ENCODE data around the gene PHKB.

DNA sequence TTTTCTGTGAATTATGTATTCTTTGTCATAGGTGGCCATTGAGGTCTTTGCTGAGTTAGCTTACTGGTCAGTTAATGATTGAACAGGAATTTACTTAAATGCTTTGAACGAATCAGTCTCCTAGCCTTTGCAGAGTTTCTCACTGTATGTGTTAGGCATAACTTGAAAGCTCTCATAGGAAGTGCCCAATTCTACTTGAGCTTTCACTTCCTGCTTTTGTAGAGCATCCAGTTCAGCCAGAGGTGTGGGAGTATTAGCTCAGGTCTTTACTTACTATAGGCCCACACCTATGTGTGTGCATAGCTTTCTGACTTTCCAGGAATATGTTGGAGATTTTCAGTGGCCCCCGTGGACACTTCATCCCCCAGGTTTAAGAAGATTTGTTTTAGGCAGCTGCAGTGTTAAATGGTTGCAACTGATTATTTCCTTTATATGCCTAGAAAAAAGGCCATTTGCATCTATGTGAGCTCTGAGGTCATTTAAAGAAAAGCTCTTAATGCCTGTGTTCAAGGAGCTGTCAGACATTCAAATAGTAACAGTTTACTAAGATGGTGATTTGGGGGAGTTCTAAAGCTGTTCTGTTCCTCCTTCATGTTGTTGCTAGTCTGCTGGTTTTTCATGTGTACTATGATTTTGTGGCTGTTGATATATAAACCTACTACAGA lies 62.3 kb downstream of the PHKB start:
- TF ChIP-seq RXRA (IDR thresholded peaks at IDR 0.05; ENCODE audit: insufficient read depth, low read depth, low read length), result no peak
- no peak for TF ChIP-seq YY1 (IDR thresholded peaks at IDR 0.05; ENCODE audit: low read depth, low read length)
- TF ChIP-seq ZNF274 (IDR thresholded peaks at IDR 0.05; ENCODE audit: borderline replicate concordance, extremely low read depth, low read length), result no peak
- no peak for TF ChIP-seq CTCF (IDR thresholded peaks at IDR 0.05; ENCODE audit: control extremely low read depth in 1 of 3, insufficient read depth in 1 of 3, low read depth in 1 of 3, low read length in 3 of 3)
- no peak for TF ChIP-seq EZH2 (IDR thresholded peaks at IDR 0.05; ENCODE audit: low read depth, low read length, severe bottlenecking)
- no peak for TF ChIP-seq TEAD4 (IDR thresholded peaks at IDR 0.05; ENCODE audit: low read depth, low read length)
- TF ChIP-seq CREB1 (IDR thresholded peaks at IDR 0.05), result no peak

All from H1 (cell line).